Psoas muscle (tissue), 8 donors: ENCODE results near the gene PEX14. TPM values are rescaled to one million over a fixed set of nuclear protein-coding genes. Genes with fewer than 3 reads are reported as not detected.

Source experiments
- ATAC-seq, 4 donors: fragments of 200-7000 bp; cut with Tn5 transposase; one replicate each; pipeline ENCODE4 v1.9.1; 2020; ENCODE audit warnings: moderate library complexity in 3 of 4, mild to moderate bottlenecking in 2 of 4
- DNase-seq, 2 donors: peaks; one replicate each; pipeline ENCODE4 v3.0.0-alpha.2; 2020
- H3K27ac ChIP-seq: fragments of 200-600 bp; one replicate; pipeline ENCODE4 v1.8.0; 2022
- H3K27me3 ChIP-seq, 3 donors: fragments of 200-600 bp in 1 of 3; one replicate each; pipeline versions ENCODE4 v1.6.1 to v1.8.0; 2013 to 2022; ENCODE audit warnings: low read length in 2 of 3, mild to moderate bottlenecking in 2 of 3, moderate library complexity in 1 of 3; ENCODE audit not compliant: insufficient read depth in 3 of 3
- H3K36me3 ChIP-seq, 2 donors: fragments of 200-600 bp in 1 of 2; one replicate each; pipeline versions ENCODE4 v1.6.1 to v1.8.0; 2013 to 2022; ENCODE audit warnings: low read depth in 1 of 2, mild to moderate bottlenecking in 1 of 2, moderate library complexity in 1 of 2; ENCODE audit not compliant: insufficient read depth in 1 of 2
- H3K4me1 ChIP-seq: fragments of 200-600 bp; one replicate; pipeline ENCODE4 v1.8.0; 2022
- H3K4me3 ChIP-seq: fragments of 200-600 bp; one replicate; pipeline ENCODE4 v1.8.0; 2022; ENCODE audit warnings: mild to moderate bottlenecking
- H3K9me3 ChIP-seq: fragments of 200-600 bp; one replicate; pipeline ENCODE4 v1.8.0; 2022
- CTCF ChIP-seq: fragments of 200-600 bp; IDR thresholded peaks from one replicate; pipeline ENCODE4 v1.8.0; 2022; ENCODE audit warnings: antibody characterized with exemption
- WGBS, 3 donors: extraction: QIAGEN DNeasy Blood & Tissue Kit; methylation state at CpG; one replicate each; pipeline versions ENCODE4 v1.1.6 to v1.1.7; 2013; 5-methylcytosine and 5-hydroxymethylcytosine counted together
- intact Hi-C, 2 donors: fragments of 100-400 bp; cut with DNase I; formaldehyde crosslinking; loops; one replicate each; pipeline versions ENCODE4 v1.11.0 to v1.14.2; 2022
- polyA plus RNA-seq, 3 donors: library from polyadenylated mRNA; stranded (reverse); fragments of 200-250 nt; gene quantifications; one replicate each; pipeline ENCODE4 v1.2.3, GENCODE V29; 2013
- total RNA-seq, 4 donors: library from RNA; stranded (reverse); fragmentation: NEBNext Ultra II Directional in 2 of 4; extraction: Animal tissue kit (Norgen Biotek cat#: 25700) in 2 of 4; gene quantifications; one replicate each; pipeline versions ENCODE4 v1.2.1 to v1.2.4, GENCODE V29; 2021 to 2023
- donor health status: healthy with polysubstance abuse.
- donor health status: DM: no; HTN: no; CAD: no; lungs with moderate emphysema.
- donor health status: Bipolar disorder and iron deficiency.
- donor health status: healthy.
- donor health status: DM: yes; HTN: yes; CAD: no.
- donor health status: DM: no; HTN: no; CAD: no.
- donor health status: DM: no; HTN: no; CAD: no.
- donor health status: DM: yes; HTN: yes; CAD: no.

The PEX14 gene
- total and polyA plus RNA-seq, 7 donors, result 13.7 to 23.5 (median 20.7) TPM

GRCh38 chr1:10661453-10661852 is 186.7 kb downstream of the PEX14 start:
- Histone ChIP-seq H3K4me3 (no peak overlapping the region), H3K9me3 (no peaks in the 10 kb centered on the region), H3K4me1 (peaks cover 42% of the 10 kb centered on the region), H3K27ac (no peak overlapping the region), H3K27me3 (no peaks in the 10 kb centered on the region), H3K36me3 (peaks cover 0 to 49% of the 10 kb centered on the region in 2 donors)
- intact Hi-C loops, result loop anchor here in 1 of 2 donors (10.0 kb wide), 1 partner anchor 127 kb away; no protein-coding TSS in a partner anchor
- DNase-seq (no peak), ATAC-seq (no peak)
- no peak for TF ChIP-seq CTCF
- 92 to 97% (median 96%) methylated on average over 5 of the region's 5 CpGs for WGBS, 3 donors

- no peak for ATAC-seq
- H3K36me3 ChIP-seq, result peaks cover 0 to 44% of the 10 kb centered on the region in 2 donors
- no peak for DNase-seq
- H3K27ac ChIP-seq, result no peak overlapping the region
- intact Hi-C loops, result loop anchor here in 1 of 2 donors (10.0 kb wide), 1 partner anchor 127 kb away; no protein-coding TSS in a partner anchor
- H3K4me3 ChIP-seq, result no peak overlapping the region
- WGBS, 3 donors, result 96 to 99% (median 97%) methylated on average over 8 of the region's 8 CpGs
- peaks cover 49% of the 10 kb centered on the region for H3K4me1 ChIP-seq
- no peak for TF ChIP-seq CTCF
- no peaks in the 10 kb centered on the region for H3K27me3 ChIP-seq
- H3K9me3 ChIP-seq, result no peaks in the 10 kb centered on the region
Measured at GRCh38 chr1:10662090-10662688, 187.4 kb downstream of the PEX14 start.

GRCh38 chr1:10662824-10663677 is 188.3 kb downstream of the PEX14 start:
- Histone ChIP-seq H3K9me3 (no peaks in the 10 kb centered on the region), H3K4me3 (peak overlapping the region; percentile 42), H3K27ac (peak overlapping the region; percentile 92), H3K27me3 (no peaks in the 10 kb centered on the region), H3K4me1 (peaks cover 52% of the 10 kb centered on the region), H3K36me3 (peaks cover 0 to 35% of the 10 kb centered on the region in 2 donors)
- intact Hi-C loops, result loop anchor here in 1 of 2 donors (10.0 kb wide), 1 partner anchor 128 kb away; no protein-coding TSS in a partner anchor
- DNase-seq (no peak), ATAC-seq (peak; percentile 6 to 37 (median 24))
- WGBS, 3 donors, result 37 to 54% (median 44%) methylated on average over 26 of the region's 26 CpGs
- no peak for TF ChIP-seq CTCF

GRCh38 chr1:10663678-10664035 is 188.9 kb downstream of the PEX14 start:
- Histone ChIP-seq H3K27me3 (no peaks in the 10 kb centered on the region), H3K36me3 (peaks cover 0 to 29% of the 10 kb centered on the region in 2 donors), H3K27ac (peak overlapping the region; percentile 92), H3K9me3 (no peaks in the 10 kb centered on the region), H3K4me3 (peak overlapping the region; percentile 42), H3K4me1 (peaks cover 57% of the 10 kb centered on the region)
- ATAC-seq, result peak; percentile 23 to 49 (median 36)
- DNase-seq, result peak; percentile 51 to 75
- TF ChIP-seq CTCF, result no peak
- 13 to 23% (median 17%) methylated on average over 10 to 15 of the region's 15 CpGs for WGBS, 3 donors
- intact Hi-C loops, result loop anchor here in 1 of 2 donors (10.0 kb wide), 1 partner anchor 129 kb away; no protein-coding TSS in a partner anchor
